ENCODE measurements around the gene ZSWIM8.

ZSWIM8 gene

GRCh38 chr10:73813333-73813732 lies 27.9 kb downstream of the ZSWIM8 start (continued):
- TF ChIP-seq ZNF645 (tag by site-specific recombination; IDR thresholded peaks at IDR 0.05) (no peak), ZNF624 (tag by site-specific recombination; IDR thresholded peaks at IDR 0.05) (no peak), ZNF677 (tag by site-specific recombination; IDR thresholded peaks at IDR 0.05) (no peak), CTCF (tag by site-specific recombination; IDR thresholded peaks at IDR 0.05) (no peak), ZBTB7A (tag by site-specific recombination; IDR thresholded peaks at IDR 0.05; ENCODE audit: low read depth) (no peak), PRDM2 (tag by site-specific recombination; IDR thresholded peaks at IDR 0.05; ENCODE audit: borderline replicate concordance) (no peak), ZNF529 (tag by site-specific recombination; IDR thresholded peaks at IDR 0.05; ENCODE audit: insufficient replicate concordance) (no peak)

- peak; percentile 97 for TF ChIP-seq ZNF664 (tag by site-specific recombination; IDR thresholded peaks at IDR 0.05)
- no peak for TF ChIP-seq ZIC2 (tag by site-specific recombination; IDR thresholded peaks at IDR 0.05)
- CTCF ChIA-PET: interaction anchor here (1.7 kb wide), 1 partner anchor 65 kb away, joined by 8 read pairs; no protein-coding TSS in a partner anchor
- Histone ChIP-seq H3K27ac (ENCODE audit: extremely low read depth, low read depth, low read length) (no peak overlapping the region), H3K4me1 (ENCODE audit: control insufficient read depth, insufficient read depth, low read length) (no peaks in the 10 kb centered on the region), H3K9me3 (ENCODE audit: control insufficient read depth, insufficient read depth, low read depth, low read length) (no peaks in the 10 kb centered on the region), H3K4me3 (ENCODE audit: low read depth, low read length) (no peak overlapping the region), H3K36me3 (ENCODE audit: control insufficient read depth in 2 of 2, insufficient read depth in 1 of 2, low read length in 2 of 2) (peaks cover 4 to 43% of the 10 kb centered on the region in 2 experiments; a peak in 2 of 3 replicates)
- POLR2A ChIA-PET: interaction anchor here (0.6 to 1.3 kb wide), 3 partner anchors 28 to 350 kb away, joined by 3 to 5 read pairs (median 3); no protein-coding TSS in a partner anchor
Observed at GRCh38 chr10:73814276-73814895, 29.0 kb downstream of the ZSWIM8 start.

- Histone ChIP-seq H3K27ac (ENCODE audit: extremely low read depth, low read depth, low read length) (no peak overlapping the region), H3K4me1 (ENCODE audit: control insufficient read depth, insufficient read depth, low read length) (no peaks in the 10 kb centered on the region), H3K4me3 (ENCODE audit: low read depth, low read length) (no peak overlapping the region), H3K36me3 (ENCODE audit: control insufficient read depth in 2 of 2, insufficient read depth in 1 of 2, low read length in 2 of 2) (peaks cover 4 to 40% of the 10 kb centered on the region in 2 experiments; a peak in 2 of 3 replicates), H3K9me3 (ENCODE audit: control insufficient read depth, insufficient read depth, low read depth, low read length) (no peaks in the 10 kb centered on the region)
- ChIA-PET CTCF (interaction anchor here (0.6 to 1.5 kb wide), 6 partner anchors 8 to 177 kb away, joined by 3 to 13 read pairs (median 4); no protein-coding TSS in a partner anchor), POLR2A (interaction anchor here (1.1 kb wide), 1 partner anchor 29 kb away, joined by 3 read pairs; no protein-coding TSS in a partner anchor)
- TF ChIP-seq BCL11B (tag by site-specific recombination; IDR thresholded peaks at IDR 0.05; ENCODE audit: low read depth) (no peak), ZFP37 (tag by site-specific recombination; IDR thresholded peaks at IDR 0.05) (no peak), ZNF501 (tag by site-specific recombination; IDR thresholded peaks at IDR 0.05) (no peak), SCRT2 (tag by site-specific recombination; IDR thresholded peaks at IDR 0.05) (0 out of 2 replicates have a peak, but pooled peaks have one; percentile 18), PATZ1 (tag by site-specific recombination; IDR thresholded peaks at IDR 0.05) (0 out of 2 replicates have a peak, but pooled peaks have one; percentile 15), ZNF350 (tag by site-specific recombination; IDR thresholded peaks at IDR 0.05) (no peak), SALL2 (tag by site-specific recombination; IDR thresholded peaks at IDR 0.05; ENCODE audit: borderline replicate concordance) (no peak), FEZF1 (tag by site-specific recombination; IDR thresholded peaks at IDR 0.05) (no peak), ZNF140 (tag by site-specific recombination; IDR thresholded peaks at IDR 0.05) (no peak), ZNF157 (tag by site-specific recombination; IDR thresholded peaks at IDR 0.05) (no peak), REPIN1 (tag by site-specific recombination; IDR thresholded peaks at IDR 0.05; ENCODE audit: low read depth) (no peak)
Observed at GRCh38 chr10:73814896-73815718, 29.7 kb downstream of the ZSWIM8 start.

Measured in HEK293 (cell line).